HG02943 (cell line): ENCODE measurements around the gene CD247.

ENCODE experiments used
- ATAC-seq: cut with Tn5 transposase; IDR thresholded peaks from one replicate; pipeline ENCODE4 v1.9.1; 2021; ENCODE audit warnings: mild to moderate bottlenecking, low read depth, moderate library complexity; ENCODE audit not compliant: unreplicated experiment

CD247 gene

DNA sequence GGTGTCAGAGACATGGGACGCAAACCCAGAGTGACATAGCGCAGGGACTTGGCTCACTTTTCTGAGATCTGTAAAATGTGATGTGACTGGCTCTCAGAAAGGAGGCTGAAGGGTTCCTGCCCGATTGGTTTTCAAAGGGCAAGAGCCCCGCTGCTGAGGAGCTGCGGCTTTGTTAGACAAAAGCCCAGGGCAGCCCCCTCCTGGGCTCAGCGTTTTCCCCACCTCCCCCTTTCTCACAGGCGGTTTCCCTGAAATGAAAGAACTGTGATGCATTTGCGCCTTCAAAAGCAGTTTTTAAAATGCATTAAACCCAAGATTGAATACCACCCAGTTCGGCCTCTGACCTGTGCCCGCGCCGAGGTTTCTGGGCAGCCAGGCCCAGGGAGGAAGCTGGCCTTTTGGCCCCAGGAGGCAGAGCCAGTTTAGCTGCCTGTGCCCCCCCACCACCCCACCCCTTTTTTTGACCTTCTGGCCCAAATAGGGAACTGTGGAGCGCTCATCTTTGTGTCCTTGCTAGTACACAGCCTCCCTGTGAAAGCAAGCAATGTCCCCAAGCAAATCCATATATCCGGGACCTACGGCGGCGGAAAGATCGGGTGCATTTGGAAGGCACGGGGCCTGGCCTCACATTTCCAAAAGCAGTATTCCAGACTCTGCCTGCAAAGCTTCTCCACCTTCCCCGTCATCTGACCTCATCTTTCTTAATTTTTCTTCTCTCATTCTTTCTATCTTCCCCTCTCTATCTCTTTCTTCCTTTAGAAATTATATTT, 28.6 kb downstream of the CD247 start:
- no peak for ATAC-seq

GRCh38 chr1:167488786-167489185, 29.5 kb downstream of the CD247 start:
- ATAC-seq: no peak

GRCh38 chr1:167487614-167488013, 30.7 kb downstream of the CD247 start:
- ATAC-seq: no peak

DNA sequence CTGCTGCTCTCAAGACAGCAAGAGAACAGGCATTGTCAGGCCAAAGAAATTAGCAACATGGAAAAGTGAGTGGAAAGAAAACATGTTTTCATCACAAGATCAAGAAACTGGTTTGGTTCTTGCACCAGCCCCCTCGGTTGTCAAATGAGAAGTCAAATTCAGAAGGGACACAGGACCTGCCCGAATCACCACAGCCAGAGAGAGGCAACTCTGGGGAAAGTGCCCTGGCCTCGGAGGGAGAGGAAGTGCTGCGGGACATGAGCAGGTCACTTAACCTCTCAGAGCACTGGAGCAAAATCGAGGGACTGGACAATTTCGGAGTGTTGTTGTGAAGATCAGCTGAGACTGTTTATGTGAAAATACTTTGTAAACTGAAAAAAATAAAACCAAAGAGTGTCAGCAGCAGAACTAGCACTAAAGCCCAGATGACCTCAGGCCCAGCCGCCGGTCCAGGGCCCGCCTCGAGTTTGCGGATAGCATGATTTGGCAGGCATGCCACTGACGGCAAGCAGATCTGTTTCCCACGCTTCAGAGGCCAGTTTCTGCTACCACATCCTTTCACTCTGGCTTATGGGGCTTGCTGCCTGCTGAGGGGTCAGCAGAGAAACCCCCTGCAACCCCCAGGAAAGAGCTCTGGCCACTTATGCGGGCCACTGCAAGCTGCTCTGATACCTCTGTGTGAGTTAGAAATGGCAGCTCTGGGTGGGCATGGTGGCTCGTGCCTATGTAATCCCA, 32.1 kb downstream of the CD247 start:
- ATAC-seq: no peak

DNA sequence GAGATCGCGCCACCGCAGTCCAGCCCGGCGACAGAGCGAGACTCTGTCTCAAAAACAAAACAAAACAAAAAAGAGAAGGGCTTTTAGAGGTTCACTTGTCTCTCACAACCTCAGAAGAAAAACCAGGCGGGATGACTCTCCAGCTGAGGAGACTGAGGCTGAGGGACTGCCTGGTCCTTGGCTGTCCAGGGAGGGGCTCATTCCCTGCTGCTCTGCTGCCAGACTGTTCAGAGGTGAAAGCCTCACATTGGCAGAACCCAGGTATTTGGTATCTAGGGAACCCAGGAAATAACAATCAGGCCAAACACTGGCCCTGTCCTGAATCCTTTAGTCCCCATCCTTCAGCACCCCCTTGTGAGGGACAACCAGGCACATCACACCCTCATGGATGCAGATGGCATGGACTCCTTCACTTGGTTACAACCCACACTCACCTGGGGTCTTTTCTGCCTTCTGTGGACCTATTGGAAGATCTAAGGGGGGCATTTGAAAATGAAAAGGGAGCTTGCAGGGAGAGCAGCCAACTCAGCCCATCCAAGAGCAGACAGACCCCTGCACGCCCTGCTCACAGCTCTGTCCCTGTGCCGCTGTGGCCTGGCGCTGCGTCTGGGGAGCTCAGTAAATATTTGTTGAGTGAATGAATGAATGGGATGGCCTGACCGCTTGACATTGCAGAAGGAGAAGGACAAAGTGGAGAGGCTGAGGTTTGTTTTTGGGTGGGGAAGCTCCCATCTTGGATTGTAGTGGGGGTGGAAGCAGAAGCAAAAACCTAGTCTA, 33.4 kb downstream of the CD247 start:
- ATAC-seq: no peak

- no peak for ATAC-seq
Observed at GRCh38 chr1:167483790-167484189, 34.5 kb downstream of the CD247 start.

- ATAC-seq: no peak
Observed at GRCh38 chr1:167482184-167482583, 36.1 kb downstream of the CD247 start.

- no peak for ATAC-seq
Observed at GRCh38 chr1:167479331-167479979, 38.9 kb downstream of the CD247 start.

DNA sequence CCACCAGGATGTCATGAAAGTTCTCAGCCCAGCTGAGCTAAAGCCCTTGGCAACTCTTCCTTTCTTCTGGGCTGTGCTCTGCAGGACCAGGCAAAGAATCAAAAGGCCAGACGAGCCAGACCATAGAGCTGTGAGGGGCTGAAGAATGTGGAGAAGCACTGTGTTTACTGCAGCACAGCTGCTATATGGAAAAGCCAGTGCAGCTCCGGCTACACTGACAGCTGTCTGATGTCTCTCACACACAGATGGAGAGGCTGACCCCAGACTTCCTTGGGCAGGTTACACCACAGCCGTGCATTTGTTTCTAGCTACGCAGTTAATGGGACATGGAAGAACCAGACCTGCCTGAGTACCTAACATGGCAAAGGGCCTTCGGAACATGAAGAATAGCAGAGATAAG, 40.3 kb downstream of the CD247 start:
- ATAC-seq: no peak

- ATAC-seq: no peak
Observed at GRCh38 chr1:167476061-167476460, 42.3 kb downstream of the CD247 start.

DNA sequence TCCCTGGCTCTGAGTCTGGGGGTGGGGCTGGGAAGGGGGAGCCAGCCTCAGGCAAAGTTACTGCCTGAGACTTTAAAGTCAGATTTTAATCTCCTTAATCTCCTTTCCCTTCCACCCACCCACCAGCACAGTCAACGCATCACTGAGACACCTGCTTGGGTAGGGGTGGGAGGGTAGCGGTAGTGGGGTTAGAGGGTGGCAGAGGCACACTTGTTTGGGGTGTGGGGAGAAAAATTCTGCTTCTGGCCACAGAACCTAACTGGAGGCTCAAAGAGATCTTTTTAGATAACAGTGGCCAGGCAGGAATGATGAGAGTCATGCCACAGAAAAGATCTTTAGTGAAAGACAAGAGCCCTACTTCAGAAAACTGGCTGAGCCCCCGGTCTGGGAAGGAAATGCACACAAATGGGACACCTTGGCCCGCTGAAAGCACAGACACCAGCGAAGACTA, 44.1 kb downstream of the CD247 start:
- no peak for ATAC-seq

DNA sequence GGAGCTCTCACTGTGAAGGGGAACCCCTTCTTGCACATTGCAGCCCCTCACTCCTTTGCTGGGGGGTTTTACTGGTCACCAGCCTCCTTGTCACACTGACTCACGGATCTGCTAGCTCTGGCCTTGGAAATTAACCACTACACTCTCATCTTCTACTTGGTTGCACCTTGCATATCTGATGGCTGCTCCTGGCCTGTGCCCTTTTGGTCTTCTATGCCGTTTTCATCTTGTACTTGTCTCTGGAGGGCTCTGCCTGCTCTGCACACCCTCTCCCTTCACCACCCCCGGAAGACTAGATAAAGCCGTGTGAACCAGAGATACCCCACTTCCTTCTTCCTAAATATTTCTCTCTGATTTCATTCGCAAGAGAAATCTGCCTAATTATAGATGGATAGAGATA, 44.6 kb downstream of the CD247 start:
- ATAC-seq: no peak

GRCh38 chr1:167472752-167473521, 45.4 kb downstream of the CD247 start:
- ATAC-seq: no peak

DNA sequence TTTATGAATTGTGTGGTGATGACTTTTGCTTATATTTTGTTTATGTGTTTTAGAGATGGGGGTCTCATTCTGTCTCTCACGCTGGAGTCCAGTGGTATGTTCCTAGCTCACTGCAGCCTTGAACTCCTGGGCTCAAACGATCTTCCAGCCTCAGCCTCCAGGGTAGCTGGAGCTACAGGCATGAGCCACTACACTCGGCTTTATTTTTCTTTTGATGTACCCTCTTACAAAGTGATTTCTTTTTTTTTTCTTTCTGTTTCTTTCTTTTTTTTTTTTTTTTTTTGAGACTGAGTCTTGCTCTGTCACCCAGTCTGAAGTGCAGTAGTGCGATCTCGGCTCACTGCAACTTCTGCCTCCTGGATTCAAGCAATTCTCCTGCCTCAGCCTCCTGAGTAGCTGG, 46.8 kb downstream of the CD247 start:
- no peak for ATAC-seq

GRCh38 chr1:167469280-167469965, 48.9 kb downstream of the CD247 start:
- ATAC-seq: no peak

GRCh38 chr1:167467752-167468151, 50.6 kb downstream of the CD247 start:
- no peak for ATAC-seq

GRCh38 chr1:167467126-167467710, 51.1 kb downstream of the CD247 start:
- no peak for ATAC-seq

DNA sequence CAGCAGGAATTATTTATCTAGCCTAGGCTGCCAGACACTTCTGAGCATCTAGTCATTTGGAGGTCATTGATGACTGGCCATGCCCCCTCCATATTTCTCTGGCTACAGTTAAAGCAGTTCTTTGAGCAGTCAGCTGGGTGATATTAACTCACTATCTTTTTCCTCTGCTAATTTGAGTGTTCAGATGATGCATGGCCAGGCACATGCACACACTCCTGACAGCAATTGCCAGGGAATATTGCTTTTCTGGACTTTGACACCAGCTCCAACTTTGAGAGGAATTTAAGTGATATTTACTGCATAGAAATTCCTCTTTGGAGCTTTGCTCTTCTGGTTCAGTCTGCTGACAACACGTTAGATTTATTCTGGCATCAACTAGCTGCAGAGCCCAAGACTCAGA, 52.6 kb downstream of the CD247 start:
- ATAC-seq: no peak

DNA sequence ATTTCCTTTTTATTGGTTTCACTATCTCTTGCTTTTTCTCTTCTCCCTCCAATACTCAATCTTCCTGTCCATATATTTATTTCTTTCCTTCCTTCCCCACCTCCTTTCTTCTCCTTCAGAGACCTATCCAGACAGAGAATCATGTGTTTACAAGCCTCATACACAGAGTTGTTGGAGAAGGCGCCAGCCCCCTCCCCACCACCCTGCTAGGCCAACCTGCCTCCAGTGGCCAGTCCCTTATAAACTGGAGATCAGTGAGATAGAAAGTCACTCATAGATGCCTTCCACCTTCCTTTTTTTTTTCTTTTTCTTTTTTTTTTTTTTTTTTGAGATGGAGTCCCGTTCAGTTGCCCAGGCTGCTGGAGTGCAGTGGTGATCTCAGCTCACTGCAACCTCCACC, 53.3 kb downstream of the CD247 start:
- no peak for ATAC-seq
